OCI-LY1 (cell line): Measurements from ENCODE around the gene TOMM20.

ENCODE experiments used
- H2AFZ ChIP-seq: fragments of 200-600 bp; sonication (generic), shearing (Covaris generic); 2 replicates; pipeline ENCODE4 v1.6.0; 2014; ENCODE audit warnings: antibody characterized with exemption, mild to moderate bottlenecking, low read length
- H3F3A ChIP-seq: fragments of 200-600 bp; sonication (generic), shearing (Covaris generic); 2 replicates; pipeline ENCODE4 v1.6.0; 2014; ENCODE audit warnings: mild to moderate bottlenecking, antibody characterized with exemption, low read length, moderate library complexity; ENCODE audit not compliant: insufficient read depth
- H3K27ac ChIP-seq: fragments of 200-600 bp; sonication (generic); 2 replicates; pipeline ENCODE4 v1.5.1; 2014; ENCODE audit warnings: low read length, mixed run types, mild to moderate bottlenecking, low read depth; ENCODE audit not compliant: poor library complexity, severe bottlenecking
- H3K27me3 ChIP-seq: fragments of 200-600 bp; sonication (generic); 2 replicates; pipeline ENCODE4 v1.6.0; 2014; ENCODE audit warnings: antibody characterized with exemption, mild to moderate bottlenecking, low read length, moderate library complexity; ENCODE audit not compliant: insufficient read depth
- H3K36me3 ChIP-seq: fragments of 200-600 bp; sonication (generic); 2 replicates; pipeline ENCODE4 v1.6.1; 2014; ENCODE audit warnings: mild to moderate bottlenecking, antibody characterized with exemption, low read length, moderate library complexity, mixed read lengths; ENCODE audit not compliant: insufficient read depth
- H3K4me1 ChIP-seq: fragments of 200-600 bp; sonication (generic); 2 replicates; pipeline ENCODE4 v1.5.1; 2014; ENCODE audit warnings: mild to moderate bottlenecking, low read length, moderate library complexity; ENCODE audit not compliant: insufficient read depth, severe bottlenecking
- H3K4me2 ChIP-seq: fragments of 200-600 bp; sonication (generic), shearing (Covaris generic); 2 replicates; pipeline ENCODE4 v1.6.1; 2014; ENCODE audit warnings: low read length
- H3K4me3 ChIP-seq: fragments of 200-600 bp; sonication (generic); 2 replicates; pipeline ENCODE4 v1.5.1; 2014; ENCODE audit warnings: low read length, low read depth, mild to moderate bottlenecking, mixed read lengths; ENCODE audit not compliant: poor library complexity, severe bottlenecking
- H3K79me2 ChIP-seq: fragments of 200-600 bp; shearing (Covaris generic); 2 replicates; pipeline ENCODE4 v1.6.1; 2016; ENCODE audit warnings: mixed run types, low read length, mixed read lengths; ENCODE audit not compliant: insufficient read depth
- H3K9ac ChIP-seq: fragments of 200-600 bp; sonication (generic), shearing (Covaris generic); 2 replicates; pipeline ENCODE4 v1.6.1; 2014; ENCODE audit warnings: mild to moderate bottlenecking, low read length, mixed read lengths
- H3K9me2 ChIP-seq: fragments of 200-600 bp; sonication (generic), shearing (Covaris generic); 2 replicates; pipeline ENCODE4 v1.6.1; 2014; ENCODE audit warnings: low read depth, mild to moderate bottlenecking, low read length, mixed read lengths
- H3K9me3 ChIP-seq: fragments of 200-600 bp; shearing (Covaris generic); 2 replicates; pipeline ENCODE4 v1.6.1; 2014; ENCODE audit warnings: low read length, mixed read lengths
- H4K20me1 ChIP-seq: fragments of 200-600 bp; sonication (generic), shearing (Covaris generic); 2 replicates; pipeline ENCODE4 v1.6.0; 2016; ENCODE audit warnings: mild to moderate bottlenecking, low read length; ENCODE audit not compliant: insufficient read depth
- CTCF ChIP-seq: fragments of 200-600 bp; sonication (generic), shearing (Covaris generic); IDR thresholded peaks from 2 replicates; pipeline ENCODE4 v1.5.1; 2017; ENCODE audit warnings: mild to moderate bottlenecking, antibody characterized with exemption, low read length, moderate library complexity, mixed read lengths
- EZH2 ChIP-seq: fragments of 200-600 bp; sonication (generic), shearing (Covaris generic); IDR thresholded peaks from 2 replicates; pipeline ENCODE4 v1.8.0; 2017; ENCODE audit warnings: borderline replicate concordance, mixed run types, mild to moderate bottlenecking, antibody characterized with exemption, low read length, moderate library complexity, mixed read lengths

The TOMM20 gene

GRCh38 chr1:235157150-235157549 is 28.5 kb upstream of the TOMM20 start:
- no peak overlapping the region for H3K9ac ChIP-seq
- no peaks in the 10 kb centered on the region for H3F3A ChIP-seq
- H3K79me2 ChIP-seq: peaks cover 9% of the 10 kb centered on the region
- H3K36me3 ChIP-seq: peaks cover 77% of the 10 kb centered on the region
- H3K9me2 ChIP-seq: no peaks in the 10 kb centered on the region
- H4K20me1 ChIP-seq: no peaks in the 10 kb centered on the region
- H3K4me3 ChIP-seq: no peak overlapping the region
- no peak overlapping the region for H3K27ac ChIP-seq
- no peak overlapping the region for H2AFZ ChIP-seq
- no peak overlapping the region for H3K4me2 ChIP-seq
- no peaks in the 10 kb centered on the region for H3K9me3 ChIP-seq
- peaks cover 27% of the 10 kb centered on the region for H3K4me1 ChIP-seq
- TF ChIP-seq EZH2 (no peak), CTCF (no peak)
- H3K27me3 ChIP-seq: no peaks in the 10 kb centered on the region

- no peaks in the 10 kb centered on the region for H4K20me1 ChIP-seq
- H2AFZ ChIP-seq: no peak overlapping the region
- no peak overlapping the region for H3K27ac ChIP-seq
- no peak overlapping the region for H3K4me3 ChIP-seq
- no peaks in the 10 kb centered on the region for H3K27me3 ChIP-seq
- H3K9me3 ChIP-seq: no peaks in the 10 kb centered on the region
- H3K4me2 ChIP-seq: no peak overlapping the region
- H3F3A ChIP-seq: no peaks in the 10 kb centered on the region
- TF ChIP-seq CTCF: no peak
- no peak for TF ChIP-seq EZH2
- H3K36me3 ChIP-seq: peaks cover 81% of the 10 kb centered on the region
- H3K9me2 ChIP-seq: no peaks in the 10 kb centered on the region
- no peak overlapping the region for H3K9ac ChIP-seq
- H3K4me1 ChIP-seq: peaks cover 23% of the 10 kb centered on the region
- peaks cover 9% of the 10 kb centered on the region for H3K79me2 ChIP-seq
Measured at GRCh38 chr1:235156740-235157139, 28.1 kb upstream of the TOMM20 start.

GRCh38 chr1:235156265-235156664 is 27.6 kb upstream of the TOMM20 start:
- Histone ChIP-seq H3K4me2 (no peak overlapping the region), H3K9me2 (no peaks in the 10 kb centered on the region), H3K4me3 (no peak overlapping the region), H3K27me3 (no peaks in the 10 kb centered on the region), H3K27ac (no peak overlapping the region), H3K79me2 (peaks cover 9% of the 10 kb centered on the region), H4K20me1 (no peaks in the 10 kb centered on the region), H3F3A (no peaks in the 10 kb centered on the region), H3K9me3 (no peaks in the 10 kb centered on the region), H3K4me1 (peaks cover 20% of the 10 kb centered on the region), H3K9ac (no peak overlapping the region), H3K36me3 (peaks cover 86% of the 10 kb centered on the region), H2AFZ (no peak overlapping the region)
- TF ChIP-seq EZH2 (no peak), CTCF (0 out of 2 replicates have a peak, but pooled peaks have one; percentile 9)
